Left renal cortex interstitium (tissue), 4 donors: ENCODE measurements around the gene CDH16. TPM values are rescaled to one million over a fixed set of nuclear protein-coding genes. Genes with fewer than 3 reads are reported as not detected.
A peak's percentile ranks its signal among the peaks of the same experiment; 100 is the strongest.
"Not testable (repeated sequence)": the region's sequence is repeated elsewhere in the genome, so short reads cannot be mapped to it uniquely, and the experiment has no call there.

Experiments used
- DNase-seq, 4 donors: peaks; one replicate each; pipeline ENCODE4 v3.0.0-alpha.2; 2013; ENCODE audit warnings: low read depth in 4 of 4, low spot score in 2 of 4, missing footprints in 1 of 4
- polyA plus RNA-seq, 4 donors: library from polyadenylated mRNA; unstranded; fragments of 120-200 nt; gene quantifications; one replicate each; pipeline ENCODE4 v1.2.1, GENCODE V29; 2013; ENCODE audit not compliant: insufficient read length in 4 of 4

CDH16 gene
- polyA plus RNA-seq, 4 donors = 248 to 312 (median 277) TPM

DNA sequence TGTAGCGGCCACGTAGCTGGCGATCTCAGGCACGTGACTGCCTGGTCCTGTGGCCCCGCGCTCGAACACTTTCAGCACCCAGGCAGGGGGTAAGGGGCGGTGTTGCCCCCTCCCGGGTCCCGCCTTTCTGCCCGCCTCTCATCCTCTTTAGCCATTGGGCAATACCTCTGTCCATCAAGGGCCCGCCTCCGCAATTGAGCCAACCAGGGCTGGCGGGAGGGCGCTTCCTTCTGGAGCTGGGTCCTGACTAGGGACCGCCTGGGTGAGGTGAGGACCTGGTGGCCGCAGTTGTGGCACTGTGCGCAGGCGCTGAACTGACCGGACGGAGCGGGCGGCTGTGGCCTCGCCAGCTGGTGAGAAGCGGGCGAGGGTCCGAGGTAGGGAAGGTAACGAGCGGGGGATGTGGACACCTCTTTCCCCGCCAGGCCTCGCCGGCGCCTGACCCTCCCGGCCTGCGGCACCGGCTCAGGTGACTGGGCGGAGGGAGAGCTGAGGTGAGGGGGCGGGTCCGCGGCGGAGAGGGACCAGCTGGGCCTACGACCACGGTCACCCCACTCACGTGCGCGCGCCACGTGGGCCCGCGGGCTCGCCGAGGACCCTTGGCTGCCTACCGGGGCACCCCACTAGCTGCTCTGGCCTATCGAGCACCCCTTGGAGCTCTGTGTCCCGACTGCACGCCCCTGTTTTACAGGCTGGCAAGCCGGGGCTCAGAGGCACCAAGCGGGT lies 38.2 kb downstream of the CDH16 start, which contains the start of gene PDP2:
PDP2 (plus strand) TSS at position 228 of the 726 bp plus-strand sequence. CDS start 3,770 bp downstream, outside the sequence.
- DNase-seq = peak; percentile 81 to 93 (median 90)

DNA sequence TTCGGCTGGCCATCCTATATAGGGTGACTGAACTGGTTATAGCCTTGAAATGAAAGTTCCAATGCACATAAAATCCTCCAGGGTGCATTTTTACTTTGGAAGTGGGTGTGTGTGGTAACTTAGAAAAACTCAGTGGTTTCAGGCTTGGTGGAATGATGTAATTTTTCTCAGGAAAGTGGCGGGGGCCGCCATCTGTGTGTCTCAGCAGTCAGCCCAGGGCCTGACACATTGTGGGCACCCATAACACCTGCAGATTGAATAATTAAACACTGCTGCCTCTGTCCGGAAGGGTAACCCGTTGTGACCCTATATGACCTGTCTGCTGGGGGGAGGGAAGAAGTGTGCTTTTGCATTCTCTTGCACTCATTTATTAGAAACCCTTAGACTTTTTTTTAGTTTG lies 40.6 kb downstream of the CDH16 start:
- DNase-seq = no peak

DNA sequence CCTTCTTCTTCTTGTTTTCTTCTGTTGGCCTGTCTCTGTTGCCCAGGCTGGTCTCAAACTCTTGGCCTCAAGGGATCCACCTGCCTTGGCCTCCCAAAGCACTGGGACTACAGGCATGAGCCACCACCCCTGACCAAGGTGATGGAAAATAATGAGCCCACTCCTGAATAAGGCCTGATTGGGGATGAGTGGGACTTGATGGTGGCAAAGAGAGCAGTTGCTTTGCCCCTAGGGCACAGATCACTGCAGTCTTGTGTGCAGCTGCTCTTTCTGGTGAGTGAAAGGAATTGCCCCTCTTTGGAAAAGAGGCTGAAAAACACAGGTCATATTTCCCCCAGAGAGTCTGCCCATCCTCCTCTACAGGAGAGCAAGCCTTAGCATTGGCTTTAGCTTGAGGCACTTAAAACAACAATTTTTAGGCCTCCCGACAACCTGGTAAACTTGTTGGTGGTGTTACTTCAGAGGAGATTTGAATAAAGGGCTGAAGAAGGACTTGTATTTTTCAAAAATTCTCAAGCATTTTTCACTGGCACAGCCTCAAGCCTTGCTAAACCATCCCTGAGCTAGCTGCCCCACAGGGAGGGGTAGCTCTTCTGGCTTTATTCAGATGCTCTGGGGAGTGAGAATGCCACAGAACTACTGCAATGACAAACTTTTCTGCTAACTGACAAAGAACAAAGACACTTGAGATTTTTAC lies 44.5 kb downstream of the CDH16 start:
- no peak for DNase-seq

DNA sequence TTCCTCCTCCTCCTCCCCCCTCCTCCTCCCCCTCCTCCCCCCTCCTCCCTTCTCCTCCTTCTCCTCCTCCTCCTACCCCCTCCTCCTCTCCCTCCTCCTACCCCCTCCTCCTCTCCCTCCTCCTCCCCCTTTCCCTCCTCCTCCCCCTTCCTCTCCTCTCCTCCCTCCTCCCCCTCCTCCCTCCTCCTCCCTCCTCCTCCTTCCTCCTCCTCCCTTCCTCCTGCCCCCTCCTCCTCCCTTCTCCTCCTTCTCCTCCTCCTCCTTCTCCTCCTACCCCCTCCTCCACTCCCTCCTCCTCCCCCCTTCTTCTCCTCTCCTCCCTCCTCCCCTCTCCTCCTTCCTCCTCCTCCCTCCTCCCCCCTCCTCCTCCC lies 45.0 kb downstream of the CDH16 start:
- DNase-seq = no peak

DNA sequence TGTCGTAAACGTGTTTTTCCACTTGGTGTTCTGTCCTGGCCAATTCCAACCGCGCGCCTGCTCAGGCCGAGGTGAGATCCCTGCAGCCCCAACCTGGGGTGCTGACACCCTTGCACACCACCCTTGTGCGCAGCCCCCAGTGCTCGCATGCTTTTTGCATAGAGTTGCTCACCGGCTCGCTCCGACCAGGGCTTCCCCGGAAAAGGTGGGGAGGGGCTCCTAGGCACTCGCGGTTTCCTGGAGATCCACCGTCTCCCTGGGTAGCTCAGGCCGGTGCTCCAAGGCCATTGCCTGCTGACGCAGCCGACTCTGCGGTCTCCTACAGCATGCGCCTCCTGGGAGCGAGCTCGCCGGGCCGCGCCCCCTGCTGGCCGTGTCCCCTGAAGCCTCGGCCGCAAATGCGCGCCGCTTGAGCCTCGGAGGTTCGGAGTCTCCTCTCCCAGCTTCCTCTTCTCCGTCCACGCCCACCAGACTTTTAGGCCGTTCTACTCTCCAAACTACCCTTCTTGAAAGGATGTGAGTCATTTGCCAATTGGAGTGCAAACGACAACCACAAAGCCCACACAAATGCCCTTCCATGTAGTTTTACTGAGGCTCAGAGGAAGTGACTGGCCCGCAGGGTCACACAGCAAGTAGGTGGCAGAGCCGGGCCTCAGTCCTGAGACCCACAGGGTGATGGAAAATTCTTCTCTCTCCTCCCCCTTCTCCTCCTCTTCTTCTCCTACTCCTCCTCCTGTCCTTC lies 45.6 kb downstream of the CDH16 start:
- peak in 2 of 4 donors; percentile 64 to 71 for DNase-seq

DNA sequence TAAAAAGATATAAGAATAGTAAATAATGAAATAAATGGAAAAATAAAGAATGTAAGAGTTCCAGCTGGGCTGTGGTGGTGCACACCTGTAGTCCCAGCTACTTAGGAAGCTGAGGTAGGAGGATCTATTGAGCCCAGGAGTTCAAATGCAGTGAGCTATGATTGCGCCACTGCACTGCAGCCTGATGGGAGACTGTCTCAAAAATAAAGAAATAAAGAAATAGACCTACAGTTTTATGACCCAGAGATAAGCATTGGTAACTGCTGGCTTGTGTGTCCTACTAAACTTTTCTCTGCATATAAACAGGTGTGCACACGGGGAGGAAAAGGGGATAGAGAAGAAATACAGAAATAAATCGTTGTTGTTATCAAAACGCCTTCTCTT lies 46.1 kb downstream of the CDH16 start:
- no peak for DNase-seq

DNA sequence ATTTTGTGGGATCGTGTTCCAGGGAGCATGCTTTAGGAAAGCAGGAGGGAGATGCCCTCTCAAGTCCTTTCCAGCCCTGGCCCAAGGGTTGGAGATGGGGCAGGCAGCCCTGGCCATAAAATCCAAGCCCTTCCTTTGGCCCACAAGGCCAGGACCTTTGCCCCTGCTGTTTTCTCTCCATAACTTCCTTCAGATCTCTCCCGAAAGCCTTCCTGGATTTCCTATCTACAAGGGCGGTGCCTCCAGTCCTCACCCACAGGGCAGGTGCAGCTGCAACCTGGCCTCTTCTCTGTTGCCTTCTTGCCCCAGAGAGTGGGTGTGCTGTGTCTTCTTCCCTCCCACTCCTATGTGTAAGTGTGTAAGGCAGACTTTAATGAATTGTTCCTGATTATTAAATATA lies 46.8 kb downstream of the CDH16 start:
- no peak for DNase-seq

DNA sequence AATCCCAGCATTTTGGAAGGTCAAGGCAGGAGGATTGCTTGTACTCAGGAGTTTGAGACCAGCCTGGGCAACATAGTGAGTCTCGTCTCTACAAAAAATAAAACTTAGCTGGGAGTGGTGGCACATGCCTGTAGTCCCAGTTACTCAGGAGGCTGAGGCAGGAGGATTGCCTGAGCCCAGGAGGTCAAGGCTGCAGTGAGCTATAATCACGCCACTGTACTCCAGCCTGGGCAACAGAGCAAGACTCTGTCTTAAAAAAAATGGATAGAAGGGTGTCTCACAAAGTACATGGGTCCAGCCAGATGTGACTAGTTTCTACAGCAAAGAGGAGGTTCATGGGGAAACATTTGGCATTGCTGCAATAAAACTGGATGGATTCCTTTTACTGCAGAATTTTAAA lies 47.3 kb downstream of the CDH16 start:
- not testable (repeated sequence) for DNase-seq

DNA sequence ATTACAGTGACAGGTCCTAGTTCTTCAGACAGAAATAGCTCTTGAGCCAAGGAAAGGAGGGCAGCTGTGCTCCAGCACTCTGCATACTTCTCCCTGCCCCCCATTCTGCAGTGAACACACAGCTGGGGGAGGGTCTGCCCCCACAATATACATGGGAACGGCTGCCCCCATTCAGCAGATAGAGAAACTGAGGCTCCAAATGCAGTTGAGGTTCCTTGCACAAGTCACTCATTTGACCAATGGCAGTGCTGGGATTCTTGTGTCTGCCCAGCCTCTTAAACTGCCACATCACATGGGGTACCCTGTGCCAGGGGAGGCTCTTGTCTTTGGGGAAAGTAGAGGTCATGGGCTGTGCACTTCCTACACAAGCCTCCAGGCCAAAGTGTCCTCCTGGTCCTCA lies 49.3 kb downstream of the CDH16 start:
- DNase-seq = no peak

DNA sequence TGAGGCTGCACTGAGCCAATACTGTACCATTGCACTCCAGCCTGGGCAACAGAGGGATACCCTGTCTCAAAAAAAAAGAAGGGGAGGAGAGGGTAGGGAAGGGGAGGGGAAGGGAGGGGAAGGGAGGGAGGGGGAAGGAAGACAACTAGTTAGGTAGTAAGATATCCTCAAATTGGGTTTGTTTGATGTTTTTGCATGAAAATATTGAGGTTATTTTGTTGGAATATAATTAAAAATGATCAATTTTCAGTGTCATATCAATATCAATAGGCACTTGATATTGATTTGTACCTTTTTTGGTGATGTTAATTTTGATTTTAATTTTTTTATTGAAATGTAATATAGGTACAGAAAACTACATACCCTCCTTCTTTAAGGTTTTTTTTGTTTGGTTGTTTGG lies 55.0 kb downstream of the CDH16 start:
- DNase-seq = no peak

DNA sequence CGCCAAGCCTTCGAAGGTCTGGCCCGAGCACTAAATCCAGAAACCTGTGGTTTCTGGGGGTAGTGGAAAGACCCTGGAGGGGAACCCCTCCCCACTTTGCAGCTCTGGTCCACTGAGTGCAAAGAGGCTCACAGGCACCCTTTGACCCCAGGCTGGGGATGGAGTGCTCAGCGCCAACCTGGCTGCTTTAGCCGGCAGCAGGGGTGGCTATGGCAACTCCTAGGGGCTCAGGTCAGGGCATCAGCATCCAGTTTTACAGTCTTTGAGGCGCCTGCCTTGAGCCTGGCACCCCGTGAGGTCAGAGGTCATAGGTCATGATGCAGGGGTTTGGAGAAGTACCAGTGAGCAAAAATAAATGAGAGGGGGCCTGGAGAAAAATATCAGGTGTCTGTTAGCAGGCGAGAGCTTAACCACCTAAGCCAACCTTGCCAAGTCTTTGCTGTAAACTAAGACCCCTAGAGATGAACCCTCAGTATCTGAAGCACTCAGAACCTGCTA lies 56.6 kb downstream of the CDH16 start:
- DNase-seq = no peak

DNA sequence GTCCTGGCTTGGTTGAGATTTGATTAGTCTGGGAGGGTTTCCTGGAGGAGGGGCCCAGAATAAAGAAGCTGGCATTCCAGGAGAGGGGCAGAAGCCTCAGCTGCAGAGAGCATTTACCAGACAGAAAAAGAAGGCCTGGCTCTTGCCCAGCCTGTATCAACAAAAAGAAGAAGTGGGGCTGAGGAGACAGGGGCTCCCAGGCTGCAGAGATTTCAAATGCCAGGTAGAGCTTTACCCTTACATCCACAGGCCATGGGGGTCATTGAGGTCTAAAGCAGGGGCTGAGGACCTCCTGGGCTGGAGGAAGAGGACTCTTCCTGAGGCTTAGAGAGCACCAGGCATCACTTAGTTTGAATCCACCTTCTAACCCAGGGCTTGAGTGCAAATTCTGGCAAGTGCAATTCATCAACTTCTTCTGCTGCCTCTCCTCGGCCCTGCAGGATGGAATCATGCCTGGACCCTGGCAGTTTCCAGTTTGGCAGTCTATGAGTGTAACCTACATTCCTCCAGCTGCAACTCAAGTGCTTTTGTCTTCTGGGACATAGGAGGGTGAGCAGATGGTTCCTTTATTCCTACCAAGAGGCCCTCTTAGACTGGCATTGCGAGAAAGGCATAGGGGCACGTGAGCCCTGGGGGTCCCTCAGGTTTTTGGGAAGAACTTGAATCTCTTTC lies 59.2 kb downstream of the CDH16 start:
- no peak for DNase-seq

DNA sequence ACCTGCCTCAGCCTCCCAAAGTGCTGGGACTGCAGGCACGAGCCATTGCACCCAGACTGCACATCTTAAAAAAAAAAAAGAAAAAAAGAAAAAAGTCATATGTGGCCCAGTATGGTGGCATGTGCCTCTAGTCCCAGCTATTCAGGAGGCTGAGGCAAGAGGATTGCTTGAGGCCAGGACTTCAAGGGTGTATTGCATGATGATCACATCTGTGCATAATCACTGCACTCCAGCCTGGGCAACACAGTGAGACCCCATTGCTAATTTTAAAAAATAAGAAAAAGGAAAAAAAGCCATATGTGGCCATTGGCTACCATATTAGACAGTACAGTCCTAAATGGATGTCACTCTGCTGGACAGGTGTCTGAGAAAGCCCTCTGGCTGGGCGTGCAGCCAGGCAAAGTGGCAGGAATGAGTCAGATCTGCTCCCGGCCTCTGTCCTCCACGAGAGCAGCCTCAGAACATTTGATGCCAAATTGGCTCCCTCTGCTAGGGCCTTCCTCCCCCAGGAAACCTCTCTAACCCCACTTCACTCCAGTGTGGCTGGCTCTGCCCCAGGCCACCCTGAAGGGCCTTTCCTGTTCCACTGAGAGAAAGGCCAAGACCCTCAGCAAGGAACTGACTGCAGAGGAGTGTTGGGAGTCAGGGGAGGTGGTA lies 59.8 kb downstream of the CDH16 start:
- no peak for DNase-seq

Other genes starting within 250 kb of the CDH16 start
- gene CMTM4, start 222.1 kb downstream of the CDH16 start, polyA plus RNA-seq = 10 to 100 TPM; 63.0 to 69.7 (median 66.8) TPM
- gene DYNC1LI2, start 167.3 kb downstream of the CDH16 start, polyA plus RNA-seq = 100 to 1,000 TPM in 2 of 4 donors, 10 to 100 TPM in 2; 86.0 to 166 (median 128) TPM
- gene TERB1, start 117.3 kb downstream of the CDH16 start, polyA plus RNA-seq = under 1 TPM in 2 of 4 donors, not detected in 2; 0.11 to 0.13 TPM
- 100 to 1,000 TPM in 1 of 4 donors, 10 to 100 TPM in 3; 73.0 to 109 (median 82.5) TPM for gene NAE1, start 87.9 kb downstream of the CDH16 start, polyA plus RNA-seq
- gene CA7, start 74.5 kb downstream of the CDH16 start, polyA plus RNA-seq = under 1 TPM; 0.11 to 0.49 (median 0.33) TPM
- 10 to 100 TPM; 11.5 to 14.5 (median 13.4) TPM for gene PDP2, start 38.4 kb downstream of the CDH16 start, polyA plus RNA-seq
- 1 to 10 TPM; 2.6 to 4.1 (median 3.5) TPM for gene RRAD, start 6.7 kb upstream of the CDH16 start, polyA plus RNA-seq
- 100 to 1,000 TPM in 2 of 4 donors, 10 to 100 TPM in 2; 91.7 to 120 (median 98.8) TPM for gene CIAO2B, start 15.5 kb upstream of the CDH16 start, polyA plus RNA-seq
- gene CES2, start 16.6 kb upstream of the CDH16 start, polyA plus RNA-seq = 10 to 100 TPM; 40.3 to 49.6 (median 45.3) TPM
- 1 to 10 TPM; 1.3 to 3.7 (median 2.9) TPM for gene CES3, start 42.4 kb upstream of the CDH16 start, polyA plus RNA-seq
- gene CES4A, start 69.7 kb upstream of the CDH16 start, polyA plus RNA-seq = 10 to 100 TPM in 2 of 4 donors, 1 to 10 TPM in 2; 4.6 to 12.3 (median 9.5) TPM
- gene CBFB, start 110.3 kb upstream of the CDH16 start, polyA plus RNA-seq = 10 to 100 TPM; 62.3 to 77.1 (median 65.0) TPM
- 10 to 100 TPM; 21.0 to 28.5 (median 25.5) TPM for gene PHAF1, start 191.1 kb upstream of the CDH16 start, polyA plus RNA-seq
- gene B3GNT9, start 232.1 kb upstream of the CDH16 start, polyA plus RNA-seq = 10 to 100 TPM in 3 of 4 donors, 1 to 10 TPM in 1; 7.5 to 15.1 (median 10.4) TPM
- 1 to 10 TPM; 4.3 to 7.0 (median 6.1) TPM for gene TRADD, start 241.0 kb upstream of the CDH16 start, polyA plus RNA-seq
- gene FBXL8, start 241.1 kb upstream of the CDH16 start, polyA plus RNA-seq = 1 to 10 TPM; 1.3 to 2.8 (median 1.9) TPM
- 1 to 10 TPM; 1.2 to 3.2 (median 1.6) TPM for gene HSF4, start 245.9 kb upstream of the CDH16 start, polyA plus RNA-seq